ENCODE data around the gene PXK.

The PXK gene

GRCh38 chr3:58421004-58421403, 88.3 kb downstream of the PXK start:
- Histone ChIP-seq H3K79me2 (ENCODE audit: insufficient read depth, low read length) (no peaks in the 10 kb centered on the region), H2AFZ (ENCODE audit: low read length) (no peak overlapping the region), H3K9me2 (replicated peaks; ENCODE audit: low read depth, low read length) (no peaks in the 10 kb centered on the region), H3K36me3 (ENCODE audit: insufficient read depth, low read length) (peaks cover 40% of the 10 kb centered on the region; the same call in 1 of the 2 replicates), H3F3A (ENCODE audit: low read depth) (no peaks in the 10 kb centered on the region), H4K20me1 (ENCODE audit: insufficient read depth, low read length, poor library complexity, severe bottlenecking) (no peaks in the 10 kb centered on the region), H3K4me2 (ENCODE audit: low read depth, low read length, poor library complexity, severe bottlenecking) (peak overlapping the region; percentile 9), H3K9ac (ENCODE audit: low read depth, low read length, poor library complexity, severe bottlenecking) (no peak overlapping the region), H3K9me3 (ENCODE audit: insufficient read depth, low read depth, low read length) (no peaks in the 10 kb centered on the region), H3K27me3 (ENCODE audit: insufficient read depth, low read length, poor library complexity, severe bottlenecking) (no peaks in the 10 kb centered on the region), H3K4me3 (ENCODE audit: low read length, poor library complexity, severe bottlenecking) (no peak overlapping the region), H3K4me1 (ENCODE audit: insufficient read depth, low read length, poor library complexity, severe bottlenecking) (peaks cover 6% of the 10 kb centered on the region)
- TF ChIP-seq EZH2phosphoT487 (IDR thresholded peaks at IDR 0.05; ENCODE audit: borderline replicate concordance) (no peak), CTCF (conservative IDR thresholded peaks at IDR 0.05; ENCODE audit: low read length) (no peak)

- Histone ChIP-seq H3F3A (ENCODE audit: low read depth) (no peaks in the 10 kb centered on the region), H3K9me2 (replicated peaks; ENCODE audit: low read depth, low read length) (no peaks in the 10 kb centered on the region), H3K79me2 (ENCODE audit: insufficient read depth, low read length) (no peaks in the 10 kb centered on the region), H3K4me2 (ENCODE audit: low read depth, low read length, poor library complexity, severe bottlenecking) (no peak overlapping the region), H3K9me3 (ENCODE audit: insufficient read depth, low read depth, low read length) (no peaks in the 10 kb centered on the region), H3K9ac (ENCODE audit: low read depth, low read length, poor library complexity, severe bottlenecking) (no peak overlapping the region), H3K27me3 (ENCODE audit: insufficient read depth, low read length, poor library complexity, severe bottlenecking) (no peaks in the 10 kb centered on the region), H3K4me3 (ENCODE audit: low read length, poor library complexity, severe bottlenecking) (no peak overlapping the region), H4K20me1 (ENCODE audit: insufficient read depth, low read length, poor library complexity, severe bottlenecking) (no peaks in the 10 kb centered on the region), H2AFZ (ENCODE audit: low read length) (no peak overlapping the region), H3K4me1 (ENCODE audit: insufficient read depth, low read length, poor library complexity, severe bottlenecking) (peaks cover 6% of the 10 kb centered on the region), H3K36me3 (ENCODE audit: insufficient read depth, low read length) (peaks cover 54% of the 10 kb centered on the region; the same call in 1 of the 2 replicates)
- no peak for TF ChIP-seq EZH2phosphoT487 (IDR thresholded peaks at IDR 0.05; ENCODE audit: borderline replicate concordance)
- peak; percentile 41 for TF ChIP-seq CTCF (conservative IDR thresholded peaks at IDR 0.05; ENCODE audit: low read length)
Measured at GRCh38 chr3:58422756-58423325, 90.1 kb downstream of the PXK start.

- H2AFZ ChIP-seq (ENCODE audit: low read length) = no peak overlapping the region
- peaks cover 13% of the 10 kb centered on the region for H3K4me1 ChIP-seq (ENCODE audit: insufficient read depth, low read length, poor library complexity, severe bottlenecking)
- H3K27me3 ChIP-seq (ENCODE audit: insufficient read depth, low read length, poor library complexity, severe bottlenecking) = no peaks in the 10 kb centered on the region
- TF ChIP-seq CTCF (conservative IDR thresholded peaks at IDR 0.05; ENCODE audit: low read length) (no peak), EZH2phosphoT487 (IDR thresholded peaks at IDR 0.05; ENCODE audit: borderline replicate concordance) (no peak)
- no peak overlapping the region for H3K4me3 ChIP-seq (ENCODE audit: low read length, poor library complexity, severe bottlenecking)
- no peak overlapping the region for H3K9ac ChIP-seq (ENCODE audit: low read depth, low read length, poor library complexity, severe bottlenecking)
- peaks cover 71% of the 10 kb centered on the region for H3K36me3 ChIP-seq (ENCODE audit: insufficient read depth, low read length)
- H3K9me3 ChIP-seq (ENCODE audit: insufficient read depth, low read depth, low read length) = no peaks in the 10 kb centered on the region
- H3K4me2 ChIP-seq (ENCODE audit: low read depth, low read length, poor library complexity, severe bottlenecking) = no peak overlapping the region
- peaks cover 10% of the 10 kb centered on the region; the same call in 1 of the 2 replicates for H3K79me2 ChIP-seq (ENCODE audit: insufficient read depth, low read length)
- peaks cover 6% of the 10 kb centered on the region for H4K20me1 ChIP-seq (ENCODE audit: insufficient read depth, low read length, poor library complexity, severe bottlenecking)
- no peaks in the 10 kb centered on the region for H3K9me2 ChIP-seq (replicated peaks; ENCODE audit: low read depth, low read length)
- no peaks in the 10 kb centered on the region for H3F3A ChIP-seq (ENCODE audit: low read depth)
Measured at GRCh38 chr3:58424613-58425012, 91.9 kb downstream of the PXK start.

Measured in Loucy (cell line).